Measurements from ENCODE around the gene MAL.

MAL gene

DNA sequence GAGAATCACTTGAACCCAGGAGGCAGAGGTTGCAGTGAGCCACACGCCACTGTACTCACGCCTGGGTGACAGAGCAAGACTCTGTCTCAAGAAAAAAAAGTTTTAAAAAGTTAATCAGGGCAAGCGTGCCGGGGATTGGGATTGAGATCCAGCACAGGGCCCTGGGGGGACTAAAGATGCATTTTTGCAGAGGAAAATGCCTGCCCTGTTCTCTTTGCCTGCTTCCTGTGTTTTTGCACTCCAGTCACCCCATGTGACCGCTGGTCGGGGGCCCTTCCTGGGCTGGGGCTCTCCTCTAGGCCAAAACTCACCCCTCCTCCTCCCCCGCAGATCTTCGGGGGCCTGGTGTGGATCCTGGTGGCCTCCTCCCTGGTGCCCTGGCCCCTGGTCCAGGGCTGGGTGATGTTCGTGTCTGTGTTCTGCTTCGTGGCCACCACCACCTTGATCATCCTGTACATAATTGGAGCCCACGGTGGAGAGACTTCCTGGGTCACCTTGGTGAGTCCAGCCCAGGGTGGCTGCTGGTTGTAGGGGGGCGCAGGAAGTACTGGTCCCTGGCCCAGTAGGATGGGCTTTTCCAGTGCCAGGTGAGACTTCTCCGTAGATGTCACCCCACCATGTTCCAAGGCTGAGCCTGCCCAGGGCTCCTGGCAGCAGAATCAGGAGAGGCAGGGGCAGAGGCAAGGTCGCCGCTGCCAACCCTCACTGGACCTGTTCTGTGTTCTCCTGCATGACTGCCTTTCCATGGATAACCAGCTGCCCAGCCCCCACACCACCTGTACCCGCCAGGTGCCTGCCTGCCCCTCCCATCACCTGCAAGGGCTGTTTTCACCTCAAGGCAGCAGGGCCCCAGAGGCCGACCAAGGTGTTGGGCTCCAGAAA, 22.4 kb downstream of the MAL start:
- DNase-seq, result no peak

DNA sequence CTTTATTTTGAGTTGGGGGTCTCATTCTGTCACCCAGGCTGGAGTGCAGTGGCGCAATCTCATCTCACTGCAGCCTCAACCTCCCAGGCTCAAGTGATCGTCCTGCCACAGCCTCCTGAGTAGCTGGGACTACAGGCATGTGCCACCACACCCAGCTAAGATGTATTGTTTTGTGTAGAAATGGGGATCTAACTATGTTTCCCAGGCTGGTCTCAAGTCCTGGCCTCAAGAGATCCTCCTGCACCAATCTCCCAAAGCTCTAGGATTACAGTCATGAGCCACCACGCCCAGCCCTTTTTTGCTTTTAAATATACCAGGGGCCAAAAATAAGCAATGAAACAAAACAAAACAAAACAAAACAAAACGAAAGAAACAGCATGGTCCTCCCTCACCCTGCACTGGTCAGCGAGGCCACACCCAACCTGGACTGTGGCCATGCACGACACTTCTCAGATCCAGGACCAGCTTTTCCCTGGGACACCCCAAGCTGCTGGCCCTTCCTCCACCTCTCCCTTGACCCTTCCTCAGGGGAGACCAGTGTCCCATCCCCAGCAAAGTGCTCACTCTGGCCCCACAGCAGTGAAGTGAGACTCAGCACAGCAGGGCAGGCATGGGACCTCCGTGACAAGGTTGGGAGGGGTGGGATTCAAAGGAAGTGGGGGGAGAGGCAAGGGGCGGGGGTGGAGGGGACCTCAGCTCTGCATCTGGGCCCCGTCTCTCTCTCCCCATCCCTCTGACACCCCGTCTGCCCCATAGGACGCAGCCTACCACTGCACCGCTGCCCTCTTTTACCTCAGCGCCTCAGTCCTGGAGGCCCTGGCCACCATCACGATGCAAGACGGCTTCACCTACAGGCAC, 23.5 kb downstream of the MAL start:
- DNase-seq, result no peak

DNA sequence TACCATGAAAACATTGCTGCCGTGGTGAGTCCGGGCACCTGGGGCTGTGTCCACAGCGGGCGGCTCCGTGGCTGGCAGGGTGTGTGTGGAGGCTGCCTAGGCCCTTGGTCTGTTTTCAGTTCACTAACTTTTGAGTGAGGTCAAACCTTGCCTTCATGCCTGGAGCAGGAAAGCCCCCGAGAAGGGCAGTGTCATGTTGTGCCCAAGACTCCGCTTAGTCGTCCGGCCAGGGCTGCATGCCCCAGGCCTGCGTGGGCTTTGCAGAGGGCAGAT, 24.1 kb downstream of the MAL start:
- DNase-seq, result no peak

DNA sequence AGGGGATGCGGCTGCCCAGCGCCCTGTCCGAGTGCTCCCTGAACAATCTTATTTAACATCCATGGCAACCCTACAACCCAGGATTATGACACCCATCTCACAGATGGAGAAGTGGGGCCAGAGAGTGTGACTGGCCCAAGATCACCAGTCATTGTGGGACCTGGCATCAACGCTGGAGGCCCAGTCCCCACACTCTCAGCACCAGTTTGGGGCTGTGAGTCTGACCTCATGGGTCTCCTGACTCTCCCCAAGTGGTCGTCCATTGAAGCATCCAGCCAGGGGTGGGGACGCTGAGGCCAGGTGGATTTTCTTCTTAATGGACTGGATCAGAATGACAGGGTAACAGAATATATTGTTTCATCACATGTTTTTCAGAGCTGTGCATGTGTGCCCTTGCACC, 24.5 kb downstream of the MAL start:
- no peak for DNase-seq

DNA sequence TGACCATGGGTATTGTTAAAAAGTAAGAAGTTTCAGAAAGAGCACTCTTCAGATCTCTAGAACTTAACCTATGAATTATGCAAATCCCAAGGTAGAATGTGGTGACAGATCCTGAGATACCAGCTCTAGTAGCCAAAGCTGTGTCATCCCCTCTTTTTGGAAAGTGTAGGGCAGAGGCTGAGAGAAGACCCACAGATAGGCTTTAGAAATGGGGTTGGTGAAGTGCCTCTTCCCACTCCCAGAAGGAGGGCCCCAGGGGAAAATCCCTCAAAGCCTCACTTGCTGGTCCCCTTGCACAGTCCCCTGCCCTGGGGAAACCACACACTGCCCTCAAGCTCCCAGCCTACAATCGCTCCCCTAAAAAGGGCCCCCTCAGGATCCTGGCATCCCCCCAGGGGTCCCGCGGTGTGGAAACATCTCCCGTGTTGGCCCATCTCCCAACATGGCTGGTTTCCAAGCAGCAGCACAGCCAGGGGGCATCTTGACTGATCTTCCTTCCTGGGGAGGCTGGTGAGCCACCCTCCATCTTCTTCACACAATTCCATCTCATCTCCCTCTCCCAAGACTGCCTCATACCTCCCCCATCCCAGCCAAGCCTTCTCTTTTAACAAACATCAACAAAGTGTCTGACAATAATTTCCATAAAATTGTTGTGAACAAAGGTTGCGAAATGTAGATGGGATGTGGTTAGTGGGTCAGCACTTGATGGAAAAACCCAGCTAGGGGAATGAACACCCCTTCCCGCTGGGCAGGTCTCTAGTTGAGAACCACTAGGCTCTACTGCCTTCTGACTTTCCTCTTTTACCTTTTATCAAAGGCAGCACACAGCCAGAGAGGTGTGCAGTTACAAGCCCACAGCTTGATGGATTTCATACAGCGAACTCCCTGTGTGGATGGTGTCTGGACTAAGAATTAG, 25.1 kb downstream of the MAL start:
- DNase-seq, result no peak

DNA sequence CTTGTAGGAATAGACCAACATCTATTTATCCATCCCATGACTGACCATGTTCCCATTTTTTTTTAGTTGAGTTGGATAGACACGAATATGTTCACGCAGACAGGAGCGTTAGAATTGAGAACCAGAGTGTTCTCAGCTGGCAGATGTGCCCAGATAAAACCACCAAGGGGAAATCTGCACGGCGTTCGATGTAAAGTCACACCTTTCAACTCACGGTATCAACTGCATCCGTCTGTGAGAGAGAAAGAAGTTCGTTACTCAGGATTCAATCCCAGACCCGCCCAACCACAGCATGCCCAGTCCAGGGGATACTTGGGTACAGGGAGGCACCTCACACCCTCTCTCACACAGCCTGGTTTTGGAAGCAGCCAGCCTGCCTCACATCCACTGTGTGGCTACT, 26.1 kb downstream of the MAL start:
- no peak for DNase-seq

DNA sequence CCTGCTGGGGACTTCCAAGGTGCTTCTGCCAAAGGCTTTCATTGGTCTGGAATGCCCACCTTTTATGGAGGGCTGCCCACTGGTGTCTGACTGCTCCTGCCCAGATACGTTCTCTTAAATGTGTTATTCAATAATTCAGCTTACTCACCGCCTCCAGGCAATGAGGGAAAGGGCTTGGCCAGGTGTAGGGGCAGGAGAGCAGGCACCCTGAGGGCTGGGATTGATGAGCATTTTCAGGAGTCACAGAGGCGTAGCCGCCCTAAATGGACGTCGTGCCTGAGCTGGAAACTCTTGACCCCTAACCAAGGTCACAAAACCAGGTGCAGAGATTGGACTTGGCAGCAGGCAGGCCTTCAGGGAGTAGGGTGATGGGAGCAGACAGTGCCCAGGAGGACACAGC, 26.8 kb downstream of the MAL start:
- DNase-seq, result no peak

DNA sequence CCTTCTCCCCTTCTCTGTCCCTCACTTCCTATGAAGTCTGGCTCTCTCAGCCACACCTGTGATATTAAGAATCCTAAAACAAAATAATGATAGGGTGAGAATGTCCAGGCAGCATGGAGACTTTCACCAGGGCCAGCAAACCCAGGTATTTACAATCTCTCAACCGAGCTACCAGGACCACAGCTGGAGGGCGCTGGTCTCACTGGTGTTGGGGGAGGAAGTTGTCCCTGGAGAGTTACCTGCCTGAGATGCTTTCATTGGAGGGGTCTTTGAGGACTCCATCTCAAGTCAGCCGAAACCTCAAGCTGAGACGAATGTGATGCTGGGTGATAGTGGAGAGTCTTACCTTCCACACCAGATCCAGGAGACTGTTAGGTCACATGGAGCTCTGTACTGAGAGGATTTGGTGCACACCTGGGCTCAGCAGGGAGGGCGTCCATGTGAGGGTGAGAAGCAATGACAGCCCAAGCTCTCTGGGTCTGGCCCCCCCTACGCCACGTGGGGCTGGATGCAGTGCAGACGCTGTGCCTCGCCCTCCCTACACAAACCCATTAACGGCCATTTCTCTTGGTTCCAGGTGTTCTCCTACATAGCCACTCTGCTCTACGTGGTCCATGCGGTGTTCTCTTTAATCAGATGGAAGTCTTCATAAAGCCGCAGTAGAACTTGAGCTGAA, 27.4 kb downstream of the MAL start:
- DNase-seq, result no peak

DNA sequence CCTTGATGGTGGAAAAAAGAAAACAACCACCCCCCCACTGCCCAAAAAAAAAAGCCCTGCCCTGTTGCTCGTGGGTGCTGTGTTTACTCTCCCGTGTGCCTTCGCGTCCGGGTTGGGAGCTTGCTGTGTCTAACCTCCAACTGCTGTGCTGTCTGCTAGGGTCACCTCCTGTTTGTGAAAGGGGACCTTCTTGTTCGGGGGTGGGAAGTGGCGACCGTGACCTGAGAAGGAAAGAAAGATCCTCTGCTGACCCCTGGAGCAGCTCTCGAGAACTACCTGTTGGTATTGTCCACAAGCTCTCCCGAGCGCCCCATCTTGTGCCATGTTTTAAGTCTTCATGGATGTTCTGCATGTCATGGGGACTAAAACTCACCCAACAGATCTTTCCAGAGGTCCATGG, 28.0 kb downstream of the MAL start:
- no peak for DNase-seq

DNA sequence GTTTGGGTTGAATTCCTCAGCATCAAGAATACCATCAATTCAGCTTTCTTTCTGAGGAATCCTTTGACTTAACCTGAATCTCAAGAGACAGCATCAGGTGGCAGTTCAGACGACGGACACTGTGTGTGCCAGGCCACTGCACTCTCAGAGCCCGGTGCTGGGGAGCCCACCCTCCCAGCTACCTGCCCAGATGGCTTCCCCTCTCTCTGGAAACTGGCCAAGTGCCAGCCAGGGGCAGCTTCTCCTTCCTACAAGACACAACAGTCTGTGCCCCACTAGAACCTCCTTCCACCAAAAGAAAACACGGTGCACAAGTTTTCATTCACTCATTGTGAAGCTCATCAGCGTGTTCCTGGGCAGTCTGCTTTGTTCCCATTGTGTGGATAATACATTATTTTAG, 28.5 kb downstream of the MAL start:
- DNase-seq, result peak in 1 of 58 donors; percentile 26

DNA sequence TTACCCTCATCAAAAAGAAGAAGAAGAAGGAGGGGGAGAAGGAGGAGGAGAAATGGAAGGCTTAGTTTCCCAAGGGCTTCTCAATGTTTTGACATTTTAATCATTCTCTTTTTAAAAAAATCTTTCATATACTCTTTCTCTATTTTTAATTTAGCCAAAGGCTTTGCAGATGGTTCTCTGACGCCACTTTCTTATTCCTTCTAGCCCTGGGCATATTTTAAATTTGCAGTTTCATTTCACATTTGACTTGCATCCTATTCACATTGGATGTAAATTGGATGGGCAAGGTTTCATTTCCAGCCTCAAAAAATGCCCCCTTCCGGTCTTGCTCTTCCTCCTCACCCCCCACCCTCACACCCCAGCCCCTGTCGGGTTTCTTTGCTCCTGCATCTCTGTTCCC, 29.8 kb downstream of the MAL start:
- no peak for DNase-seq

DNA sequence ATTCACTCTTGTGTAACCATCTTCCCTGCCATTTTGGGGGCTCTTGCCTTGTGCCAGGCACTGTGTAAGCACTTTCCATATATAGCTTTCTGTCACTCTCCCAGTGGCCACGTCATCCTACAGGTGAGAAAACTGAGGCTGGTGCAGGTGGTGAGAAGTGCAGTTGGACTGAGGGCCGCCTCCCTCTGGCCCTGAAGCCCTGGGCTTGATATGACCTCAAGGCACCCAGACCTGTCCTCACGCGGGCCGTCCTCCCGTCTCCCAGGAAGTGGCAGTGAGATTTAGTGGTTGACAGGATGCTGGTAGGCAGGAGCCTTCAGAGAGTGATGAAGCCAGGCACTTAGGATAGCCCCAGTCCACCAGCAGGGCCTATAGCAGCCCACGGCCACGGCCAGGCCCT, 30.5 kb downstream of the MAL start:
- DNase-seq, result no peak

DNA sequence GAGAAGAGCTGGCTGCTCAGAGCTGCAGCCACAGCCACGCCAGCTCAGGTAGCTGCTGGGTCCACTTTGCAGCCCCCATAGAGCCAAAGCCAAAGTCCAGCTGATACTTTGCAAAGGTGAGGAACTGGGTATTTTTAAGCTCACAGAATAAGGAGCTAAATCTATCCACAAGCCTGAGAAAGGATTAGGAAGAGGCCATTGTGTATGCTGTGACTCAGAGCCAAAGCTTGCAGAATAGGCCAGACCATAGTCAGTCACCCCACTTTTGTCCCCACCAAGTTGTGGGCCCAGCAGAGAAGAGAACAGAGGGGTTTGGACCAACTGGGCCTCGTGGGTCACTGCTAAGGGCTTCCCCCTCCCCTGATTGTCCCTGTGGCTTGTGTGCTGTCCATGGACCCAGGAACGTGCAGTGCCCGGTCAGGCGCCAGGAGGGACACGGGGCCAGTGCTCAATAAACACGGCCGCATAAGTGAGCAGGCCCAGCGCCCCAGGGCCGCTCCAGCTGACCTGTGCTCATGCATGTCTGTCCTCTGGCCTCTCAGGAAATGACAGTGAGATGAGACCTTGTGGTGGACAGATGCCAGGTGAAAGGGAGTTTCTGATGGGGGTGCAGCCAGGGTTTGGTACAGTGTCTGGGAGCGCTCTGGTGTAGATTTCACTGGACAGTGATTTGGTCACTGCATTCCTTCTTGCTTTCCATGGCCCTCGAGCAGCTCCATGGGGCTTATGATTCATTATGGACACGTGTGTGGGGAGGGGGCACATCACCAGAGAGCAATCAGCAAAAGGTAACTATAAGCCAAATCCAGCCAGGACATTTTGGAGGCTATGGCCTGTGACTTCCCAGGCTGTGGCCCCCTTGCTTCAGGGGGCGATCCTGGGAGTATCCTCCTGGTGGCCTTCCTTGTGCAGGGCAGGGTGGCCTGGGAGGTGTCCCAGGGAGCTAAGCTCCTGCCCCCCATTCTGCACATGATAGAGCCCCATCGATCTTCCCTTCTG, 31.3 kb downstream of the MAL start:
- peak in 26 of 58 donors; percentile 22 to 78 (median 50) for DNase-seq

DNA sequence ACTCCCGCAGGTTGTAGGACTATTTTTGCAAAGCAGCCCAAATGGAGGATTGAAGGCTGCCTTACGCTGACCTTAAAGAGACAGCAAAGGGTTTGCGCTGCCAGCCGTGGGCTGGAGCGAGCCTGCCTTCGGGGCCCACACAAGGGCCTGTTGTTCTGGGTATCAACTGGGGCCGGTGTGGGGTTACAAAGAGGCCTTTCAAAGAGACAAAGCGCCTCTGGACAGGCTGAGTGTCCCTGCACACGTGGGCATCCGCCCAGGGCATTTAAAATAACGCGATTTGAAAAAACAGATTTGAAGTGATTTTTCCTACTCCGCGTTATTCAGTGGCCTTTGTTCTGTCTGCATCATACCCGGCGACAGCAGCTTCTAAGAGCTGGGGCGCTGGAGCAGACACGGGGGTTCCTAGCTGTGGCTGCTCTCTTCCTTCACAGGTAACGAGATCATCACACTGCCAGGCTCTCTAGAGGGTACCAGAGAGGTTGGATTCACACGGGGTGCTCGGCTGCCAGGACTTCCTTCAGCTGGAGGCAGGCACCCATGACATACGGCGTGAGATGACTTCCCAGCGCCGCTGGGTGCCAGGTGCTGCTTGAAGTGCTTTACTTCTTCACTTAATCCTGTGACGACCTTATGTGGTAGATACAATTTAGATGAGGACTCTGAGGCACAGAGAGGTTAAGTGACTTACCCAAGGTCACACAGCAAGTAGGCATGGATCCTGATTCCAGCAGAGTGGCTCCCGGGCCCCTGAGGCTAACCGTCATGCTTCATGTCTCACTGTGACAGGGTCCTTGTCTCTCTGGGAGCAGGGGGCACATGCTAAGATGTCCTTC, 32.2 kb downstream of the MAL start:
- peak in 51 of 58 donors; percentile 36 to 96 (median 81) for DNase-seq

DNA sequence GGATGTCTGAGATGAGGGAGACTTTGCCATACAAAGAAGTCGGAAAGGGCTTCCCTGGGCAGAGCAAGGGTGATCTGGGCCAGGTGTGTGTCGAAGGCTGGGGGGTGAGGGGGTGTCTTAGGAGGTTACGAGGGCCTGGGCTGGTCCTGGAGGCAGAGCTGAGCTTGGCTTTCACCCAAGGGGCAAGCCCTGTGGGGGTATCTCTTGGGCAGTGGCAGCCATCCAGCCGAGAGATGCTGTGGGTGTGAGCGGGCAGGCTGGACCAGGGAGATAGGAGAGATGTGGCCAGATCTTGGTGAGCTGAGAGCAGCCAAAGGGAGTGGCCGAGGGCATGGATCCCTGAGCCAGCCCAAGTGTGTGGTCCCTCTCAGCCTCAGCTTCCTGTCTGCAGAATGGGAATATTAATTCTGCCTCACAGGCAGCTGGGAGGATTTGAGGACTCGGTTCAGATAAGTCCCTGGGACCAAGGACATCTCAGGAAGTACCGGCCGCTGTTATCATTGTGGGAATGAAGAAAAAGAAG, 33.0 kb downstream of the MAL start:
- DNase-seq, result peak in 2 of 58 donors; percentile 32 to 43

DNA sequence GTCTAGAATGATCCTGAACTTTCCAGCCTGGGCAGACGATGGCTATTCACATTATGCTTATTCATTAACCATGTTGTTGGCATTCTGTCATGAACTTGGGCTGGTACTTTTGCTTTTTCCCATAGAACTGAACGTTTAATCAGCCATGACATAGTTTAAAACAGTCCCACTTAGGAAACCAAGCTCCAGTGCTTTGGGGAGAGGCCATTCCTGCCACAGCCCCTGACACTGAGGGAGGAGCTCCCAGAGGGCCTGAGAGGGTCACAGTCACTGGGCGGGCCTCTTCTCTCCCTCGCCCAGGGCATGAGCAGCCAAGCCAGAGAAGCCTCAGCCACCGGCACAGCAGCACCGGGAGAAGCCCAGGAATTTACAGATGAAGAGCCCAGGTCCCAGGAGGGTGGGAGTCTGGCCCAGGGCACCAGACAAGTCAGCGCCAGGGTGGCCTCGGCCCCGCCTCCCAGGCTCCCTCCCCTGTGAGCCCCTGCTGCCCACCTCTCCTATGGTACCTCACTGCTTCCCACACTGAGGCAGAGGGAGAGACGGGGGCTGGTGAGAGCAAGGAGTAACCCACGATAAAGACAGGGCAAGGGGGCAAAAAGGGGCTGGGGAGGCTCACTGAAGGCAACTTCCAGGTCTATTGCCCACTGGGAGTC, 33.6 kb downstream of the MAL start:
- DNase-seq, result peak in 1 of 58 donors; percentile 34

DNA sequence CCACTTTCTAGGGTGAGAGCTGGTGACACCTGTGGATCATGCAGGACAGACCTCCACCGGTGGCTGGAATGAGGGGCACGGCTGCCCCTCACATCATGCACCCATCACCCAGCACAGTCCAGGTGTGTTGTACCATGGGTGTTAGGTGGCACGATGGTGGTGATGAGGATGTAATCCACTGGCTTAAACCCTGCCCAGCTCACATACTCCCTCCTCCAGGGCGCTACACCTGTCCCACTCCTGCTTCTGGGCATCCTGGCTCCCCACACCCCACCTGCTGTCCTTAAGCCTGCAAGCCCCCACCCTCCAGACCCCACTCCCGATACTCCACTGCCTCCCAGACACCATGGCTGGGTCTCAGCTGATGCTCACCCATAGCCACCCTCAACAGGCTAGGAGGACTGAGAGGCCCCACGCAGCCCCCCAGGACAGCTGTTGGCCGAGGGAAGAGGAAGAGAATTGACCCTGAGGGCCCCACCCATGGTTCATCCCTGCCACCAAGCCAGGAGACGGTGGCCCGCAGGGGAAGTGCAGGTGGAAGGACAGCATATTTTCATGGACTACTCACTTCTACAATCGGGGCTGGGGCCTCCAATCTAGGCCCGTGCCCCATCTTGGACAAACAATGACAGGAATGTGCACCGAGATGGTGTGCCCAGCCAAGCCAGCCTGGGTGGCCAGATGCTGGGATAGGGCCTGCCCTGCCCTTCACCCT, 34.3 kb downstream of the MAL start:
- no peak for DNase-seq
